ENCODE results near the gene ATN1. TPM values are rescaled to one million over a fixed set of nuclear protein-coding genes. Genes with fewer than 3 reads are reported as not detected.

The ATN1 gene
- total RNA-seq, 1 donor from 2014 or later: 205 TPM

GRCh38 chr12:6963016-6963731 is 35.4 kb downstream of the ATN1 start:
- DNase-seq (ENCODE audit: low spot score in 2 of 2, unreplicated experiment in 2 of 2): peak; percentile 51 to 74
- H3K9me3 Mint-ChIP-seq: no peaks in the 10 kb centered on the region
- H3K27me3 Mint-ChIP-seq (ENCODE audit: low read depth): no peaks in the 10 kb centered on the region
- peak overlapping the region; percentile 99 for H3K27ac Mint-ChIP-seq
- H3K36me3 Mint-ChIP-seq: peaks cover 4% of the 10 kb centered on the region
- peaks cover 36% of the 10 kb centered on the region for H3K4me1 Mint-ChIP-seq
- H3K4me3 Mint-ChIP-seq: peak overlapping the region; percentile 78
- TF ChIP-seq CTCF (IDR thresholded peaks at IDR 0.05; ENCODE audit: unreplicated experiment): no peak

GRCh38 chr12:6963791-6964413 is 36.1 kb downstream of the ATN1 start:
- no peak for TF ChIP-seq CTCF (IDR thresholded peaks at IDR 0.05; ENCODE audit: unreplicated experiment)
- no peaks in the 10 kb centered on the region for H3K27me3 Mint-ChIP-seq (ENCODE audit: low read depth)
- H3K27ac Mint-ChIP-seq: peak overlapping the region; percentile 92
- no peak for DNase-seq (ENCODE audit: low spot score in 2 of 2, unreplicated experiment in 2 of 2)
- H3K4me3 Mint-ChIP-seq: peak overlapping the region; percentile 78
- peaks cover 4% of the 10 kb centered on the region for H3K36me3 Mint-ChIP-seq
- no peaks in the 10 kb centered on the region for H3K9me3 Mint-ChIP-seq
- peaks cover 40% of the 10 kb centered on the region for H3K4me1 Mint-ChIP-seq

GRCh38 chr12:6964605-6965025 is 36.9 kb downstream of the ATN1 start:
- Mint-ChIP-seq H3K36me3 (peaks cover 4% of the 10 kb centered on the region), H3K4me1 (peaks cover 46% of the 10 kb centered on the region), H3K27me3 (ENCODE audit: low read depth) (no peaks in the 10 kb centered on the region), H3K27ac (peak overlapping the region; percentile 92), H3K9me3 (no peaks in the 10 kb centered on the region), H3K4me3 (peak overlapping the region; percentile 78)
- no peak for DNase-seq (ENCODE audit: low spot score in 2 of 2, unreplicated experiment in 2 of 2)
- TF ChIP-seq CTCF (IDR thresholded peaks at IDR 0.05; ENCODE audit: unreplicated experiment): no peak

- Mint-ChIP-seq H3K9me3 (no peaks in the 10 kb centered on the region), H3K4me1 (peaks cover 48% of the 10 kb centered on the region), H3K36me3 (peaks cover 4% of the 10 kb centered on the region), H3K27ac (peak overlapping the region; percentile 92), H3K27me3 (ENCODE audit: low read depth) (no peaks in the 10 kb centered on the region), H3K4me3 (peak overlapping the region; percentile 78)
- peak; percentile 93 for TF ChIP-seq CTCF (IDR thresholded peaks at IDR 0.05; ENCODE audit: unreplicated experiment)
- peak; percentile 72 to 87 for DNase-seq (ENCODE audit: low spot score in 2 of 2, unreplicated experiment in 2 of 2)
Observed at GRCh38 chr12:6965026-6965661, 37.4 kb downstream of the ATN1 start.

GRCh38 chr12:6965714-6966113 is 38.0 kb downstream of the ATN1 start:
- no peak for DNase-seq (ENCODE audit: low spot score in 2 of 2, unreplicated experiment in 2 of 2)
- H3K9me3 Mint-ChIP-seq: no peaks in the 10 kb centered on the region
- H3K27me3 Mint-ChIP-seq (ENCODE audit: low read depth): no peaks in the 10 kb centered on the region
- no peak overlapping the region for H3K4me3 Mint-ChIP-seq
- H3K27ac Mint-ChIP-seq: peak overlapping the region; percentile 92
- TF ChIP-seq CTCF (IDR thresholded peaks at IDR 0.05; ENCODE audit: unreplicated experiment): no peak
- H3K4me1 Mint-ChIP-seq: peaks cover 49% of the 10 kb centered on the region
- H3K36me3 Mint-ChIP-seq: peaks cover 4% of the 10 kb centered on the region
